BLaER1 treated with 17β-estradiol and CSF1 and Interleukin-3, amounts not matched to agents 10 nM and 100 nM (cell line): ENCODE data around the gene RUBCNL.
"Not testable (repeated sequence)": the region's sequence is repeated elsewhere in the genome, so short reads cannot be mapped to it uniquely, and the experiment has no call there.

Source experiments
- H3K27ac ChIP-seq, 11 experiments: shearing (Covaris generic); formaldehyde crosslinking; 2 replicates each; pipeline ENCODE4 v1.8.1; 2022
- H3K27me3 ChIP-seq, 11 experiments: shearing (Covaris generic); formaldehyde crosslinking; 2 replicates each; pipeline ENCODE4 v1.8.1; 2022
- H3K36me3 ChIP-seq, 11 experiments: shearing (Covaris generic); formaldehyde crosslinking; 2 replicates each; pipeline ENCODE4 v1.8.1; 2022
- H3K4me1 ChIP-seq, 10 experiments: shearing (Covaris generic); formaldehyde crosslinking; 2 replicates each; pipeline ENCODE4 v1.8.1; 2022
- H3K4me2 ChIP-seq, 11 experiments: shearing (Covaris generic); formaldehyde crosslinking; 2 replicates each; pipeline ENCODE4 v1.8.1; 2022
- H3K4me3 ChIP-seq, 10 experiments: shearing (Covaris generic); formaldehyde crosslinking; 2 replicates each; pipeline ENCODE4 v1.8.1; 2022
- H3K9ac ChIP-seq, 11 experiments: shearing (Covaris generic); formaldehyde crosslinking; 2 replicates each; pipeline ENCODE4 v1.8.1; 2022
- H3K9me3 ChIP-seq, 11 experiments: shearing (Covaris generic); formaldehyde crosslinking; replicated peaks in 1 of 11; 2 replicates each; pipeline ENCODE4 v1.8.1; 2022
- H4K20me1 ChIP-seq, 11 experiments: shearing (Covaris generic); formaldehyde crosslinking; 2 replicates each; pipeline ENCODE4 v1.8.1; 2022
- Cebpa-rat ChIP-seq, 11 experiments: shearing (Covaris generic); IDR thresholded peaks; 2 replicates each; pipeline ENCODE4 v1.8.1; 2022

RUBCNL gene

GRCh38 chr13:46387064-46387851 lies at the start of gene RUBCNL:
TSS of gene RUBCNL (minus strand) at chr13:46387252. CDS start at chr13:46372475, 14,777 bp downstream.
- peak within 1 kb of the TSS; percentile 73 to 96 (median 89) for H3K4me2 ChIP-seq
- TF ChIP-seq Cebpa-rat (IDR thresholded peaks at IDR 0.05) = no peak
- no peaks in the 10 kb centered on the region for H4K20me1 ChIP-seq
- H3K9me3 ChIP-seq = peaks cover 0 to 34% (median 27%) of the 10 kb centered on the region in 11 experiments; a peak in 18 of 22 replicates
- H3K36me3 ChIP-seq = no peaks in the 10 kb centered on the region
- H3K27me3 ChIP-seq = peaks cover 24 to 49% (median 42%) of the 10 kb centered on the region in 11 experiments
- H3K4me1 ChIP-seq = peaks cover 40 to 80% (median 57%) of the 10 kb centered on the region in 10 experiments
- peak within 1 kb of the TSS; percentile 48 to 69 (median 58) for H3K4me3 ChIP-seq
- peak within 1 kb of the TSS in 10 of 11 experiments; percentile 5 to 70 (median 52); a peak in 15 of 22 replicates for H3K9ac ChIP-seq
- H3K27ac ChIP-seq = peak within 1 kb of the TSS in 1 of 11 experiments; percentile 32; a peak in 2 of 22 replicates

GRCh38 chr13:46429558-46429957 lies 42.5 kb upstream of the RUBCNL start:
- not testable (repeated sequence) for H3K27me3 ChIP-seq, H3K4me2 ChIP-seq, H3K36me3 ChIP-seq, H3K27ac ChIP-seq, H3K4me1 ChIP-seq, H4K20me1 ChIP-seq, H3K9me3 ChIP-seq, H3K4me3 ChIP-seq, H3K9ac ChIP-seq

GRCh38 chr13:46405457-46405856 lies 18.4 kb upstream of the RUBCNL start:
- H3K27me3 ChIP-seq = no peaks in the 10 kb centered on the region
- peaks cover under 1 to 19% (median 14%) of the 10 kb centered on the region in 11 experiments; a peak in 19 of 22 replicates for H3K9me3 ChIP-seq
- no peaks in the 10 kb centered on the region for H4K20me1 ChIP-seq
- H3K4me2 ChIP-seq = peak overlapping the region; percentile 42 to 87 (median 75); a peak in 20 of 22 replicates
- no peaks in the 10 kb centered on the region for H3K36me3 ChIP-seq
- H3K9ac ChIP-seq = peak overlapping the region in 2 of 11 experiments; percentile 38 to 68; a peak in 3 of 22 replicates
- peak overlapping the region in 9 of 11 experiments; percentile 21 to 91 (median 80); a peak in 17 of 22 replicates for H3K27ac ChIP-seq
- H3K4me1 ChIP-seq = peaks cover 32 to 59% (median 54%) of the 10 kb centered on the region in 10 experiments
- H3K4me3 ChIP-seq = peak overlapping the region in 3 of 10 experiments; percentile 1 to 24 (median 6); a peak in 3 of 20 replicates
- no peak for TF ChIP-seq Cebpa-rat (IDR thresholded peaks at IDR 0.05)

GRCh38 chr13:46404733-46405100 lies 17.7 kb upstream of the RUBCNL start:
- Histone ChIP-seq H3K27me3 (no peaks in the 10 kb centered on the region), H3K9me3 (peaks cover 0 to 19% (median 14%) of the 10 kb centered on the region in 11 experiments; a peak in 18 of 22 replicates), H3K4me3 (peak overlapping the region in 4 of 10 experiments; percentile 6 to 30 (median 11); a peak in 5 of 20 replicates), H3K9ac (peak overlapping the region in 9 of 11 experiments; percentile 52 to 77 (median 64); a peak in 16 of 22 replicates), H3K36me3 (no peaks in the 10 kb centered on the region), H4K20me1 (no peaks in the 10 kb centered on the region), H3K4me2 (peak overlapping the region; percentile 42 to 87 (median 75)), H3K27ac (peak overlapping the region; percentile 56 to 91 (median 78); a peak in 21 of 22 replicates), H3K4me1 (peaks cover 35 to 66% (median 60%) of the 10 kb centered on the region in 10 experiments)
- TF ChIP-seq Cebpa-rat (IDR thresholded peaks at IDR 0.05) = no peak

GRCh38 chr13:46403851-46404732 lies 17.0 kb upstream of the RUBCNL start:
- peak in 6 of 11 experiments; percentile 18 to 67 (median 45); a peak in 8 of 22 replicates for TF ChIP-seq Cebpa-rat (IDR thresholded peaks at IDR 0.05)
- Histone ChIP-seq H3K27me3 (no peaks in the 10 kb centered on the region), H4K20me1 (no peaks in the 10 kb centered on the region), H3K9me3 (peaks cover 0 to 19% (median 14%) of the 10 kb centered on the region in 11 experiments; a peak in 18 of 22 replicates), H3K27ac (peak overlapping the region; percentile 56 to 91 (median 78)), H3K4me2 (peak overlapping the region; percentile 42 to 87 (median 75)), H3K4me3 (peak overlapping the region in 7 of 10 experiments; percentile 1 to 30 (median 8); a peak in 7 of 20 replicates), H3K4me1 (peaks cover 38 to 70% (median 63%) of the 10 kb centered on the region in 10 experiments), H3K36me3 (no peaks in the 10 kb centered on the region), H3K9ac (peak overlapping the region in 10 of 11 experiments; percentile 9 to 77 (median 64); a peak in 19 of 22 replicates)

- H3K4me2 ChIP-seq = peak overlapping the region in 7 of 11 experiments; percentile 35 to 83 (median 74); a peak in 9 of 22 replicates
- no peak for TF ChIP-seq Cebpa-rat (IDR thresholded peaks at IDR 0.05)
- peak overlapping the region in 4 of 11 experiments; percentile 32 to 91 (median 80); a peak in 7 of 22 replicates for H3K27ac ChIP-seq
- peaks cover 43 to 81% (median 70%) of the 10 kb centered on the region in 10 experiments for H3K4me1 ChIP-seq
- H3K9ac ChIP-seq = no peak overlapping the region
- H3K4me3 ChIP-seq = no peak overlapping the region
- H4K20me1 ChIP-seq = no peaks in the 10 kb centered on the region
- peaks cover 0 to 19% (median 14%) of the 10 kb centered on the region in 11 experiments; a peak in 18 of 22 replicates for H3K9me3 ChIP-seq
- no peaks in the 10 kb centered on the region for H3K36me3 ChIP-seq
- H3K27me3 ChIP-seq = no peaks in the 10 kb centered on the region
Measured at GRCh38 chr13:46402178-46402577, 15.1 kb upstream of the RUBCNL start.

- Histone ChIP-seq H3K4me2 (peak overlapping the region; percentile 23 to 83 (median 61); a peak in 18 of 22 replicates), H3K4me3 (no peak overlapping the region), H3K36me3 (no peaks in the 10 kb centered on the region), H3K27me3 (no peaks in the 10 kb centered on the region), H3K4me1 (peaks cover 43 to 87% (median 70%) of the 10 kb centered on the region in 10 experiments), H3K9ac (no peak overlapping the region; a peak in 1 of 22 replicates), H4K20me1 (no peaks in the 10 kb centered on the region), H3K27ac (peak overlapping the region in 4 of 11 experiments; percentile 6 to 47 (median 16); a peak in 6 of 22 replicates), H3K9me3 (peaks cover 0 to 16% (median 13%) of the 10 kb centered on the region in 11 experiments; a peak in 18 of 22 replicates)
- no peak for TF ChIP-seq Cebpa-rat (IDR thresholded peaks at IDR 0.05)
Measured at GRCh38 chr13:46401432-46401831, 14.4 kb upstream of the RUBCNL start.

GRCh38 chr13:46396341-46396740 lies 9.3 kb upstream of the RUBCNL start:
- Histone ChIP-seq H4K20me1 (no peaks in the 10 kb centered on the region), H3K4me1 (peaks cover 34 to 60% (median 37%) of the 10 kb centered on the region in 10 experiments), H3K9ac (no peak overlapping the region), H3K4me2 (peak overlapping the region in 1 of 11 experiments; percentile 16; a peak in 1 of 22 replicates), H3K4me3 (no peak overlapping the region), H3K27me3 (no peaks in the 10 kb centered on the region), H3K9me3 (no peaks in the 10 kb centered on the region), H3K27ac (no peak overlapping the region), H3K36me3 (no peaks in the 10 kb centered on the region)
- TF ChIP-seq Cebpa-rat (IDR thresholded peaks at IDR 0.05) = no peak
